Natural killer cell (primary cell): ENCODE measurements around the gene SGCB. TPM values are rescaled to one million over a fixed set of nuclear protein-coding genes. Genes with fewer than 3 reads are reported as not detected.

Experiments used
- ATAC-seq, 3 donors: fragments of 150-1000 bp in 2 of 3; fragments of 200-7000 bp in 1 of 3; cut with Tn5 transposase; 1 replicate in 1 of 3; 2 replicates in 2 of 3; pipeline ENCODE4 v1.10.0; 2021; ENCODE audit warnings: mild to moderate bottlenecking in 2 of 3, moderate library complexity in 2 of 3
- DNase-seq, 2 donors: peaks; one replicate each; pipeline versions ENCODE4 v3.0.0 to v3.0.0-alpha.2; 2013 to 2021; ENCODE audit warnings: mixed read lengths in 1 of 2
- H3K27ac ChIP-seq: one replicate; pipeline ENCODE4 v1.5.1; 2013; ENCODE audit warnings: mild to moderate bottlenecking, low read length
- H3K27me3 ChIP-seq: one replicate; pipeline ENCODE4 v1.6.1; 2013; ENCODE audit warnings: low read length; ENCODE audit not compliant: control insufficient read depth, insufficient read depth
- H3K36me3 ChIP-seq: one replicate; pipeline ENCODE4 v1.6.1; 2013; ENCODE audit warnings: low read length; ENCODE audit not compliant: control insufficient read depth, insufficient read depth
- H3K4me1 ChIP-seq: one replicate; pipeline ENCODE4 v1.6.1; 2013; ENCODE audit warnings: low read length; ENCODE audit not compliant: control insufficient read depth, insufficient read depth
- H3K4me3 ChIP-seq: one replicate; pipeline ENCODE4 v1.5.1; 2013; ENCODE audit warnings: low read length
- H3K9me3 ChIP-seq: one replicate; pipeline ENCODE4 v1.6.1; 2013; ENCODE audit warnings: low read length; ENCODE audit not compliant: control insufficient read depth, insufficient read depth
- H3K27ac Mint-ChIP-seq, 2 donors: one replicate each; pipeline ENCODE4 v1.8.0; 2022; ENCODE audit warnings: mild to moderate bottlenecking in 2 of 2, mixed read lengths in 2 of 2, moderate library complexity in 1 of 2
- H3K27me3 Mint-ChIP-seq, 2 donors: one replicate each; pipeline ENCODE4 v1.8.0; 2022; ENCODE audit warnings: low read depth in 2 of 2, mixed read lengths in 2 of 2
- H3K36me3 Mint-ChIP-seq: one replicate; pipeline ENCODE4 v1.8.0; 2022; ENCODE audit warnings: mixed read lengths
- H3K4me1 Mint-ChIP-seq, 2 donors: one replicate each; pipeline ENCODE4 v1.8.0; 2022; ENCODE audit warnings: mixed read lengths in 2 of 2
- H3K4me3 Mint-ChIP-seq: one replicate; pipeline ENCODE4 v1.8.0; 2022; ENCODE audit warnings: mild to moderate bottlenecking, moderate library complexity, mixed read lengths
- H3K9me3 Mint-ChIP-seq, 2 donors: one replicate each; pipeline ENCODE4 v1.8.0; 2022; ENCODE audit warnings: mixed read lengths in 2 of 2
- WGBS: methylation state at CpG from one replicate; pipeline ENCODE4 v1.1.7; 2013; ENCODE audit warnings: missing lambda C conversion rate; ENCODE audit not compliant: insufficient coverage; 5-methylcytosine and 5-hydroxymethylcytosine counted together
- intact Hi-C: fragments of 100-400 bp; cut with micrococcal nuclease; formaldehyde crosslinking; loops from one replicate; pipeline ENCODE4 v1.14.2; 2022
- total RNA-seq, 4 donors: library from RNA; stranded (reverse); fragments of 120-200 nt in 1 of 4; gene quantifications; one replicate each; pipeline versions ENCODE4 v1.2.3 to v1.2.4, GENCODE V29; 2013 to 2022
- TF ChIP-seq, protein P1 (sequence below): fragments of 200-600 bp; IDR thresholded peaks from one replicate; pipeline ENCODE4 v1.8.0; 2022; ENCODE audit warnings: antibody characterized with exemption

The SGCB gene
- total RNA-seq, 3 donors from 2014 or later (not counting 1 experiment from before 2014, with no cell fraction given) = 0.14 to 1.6 (median 0.68) TPM

DNA sequence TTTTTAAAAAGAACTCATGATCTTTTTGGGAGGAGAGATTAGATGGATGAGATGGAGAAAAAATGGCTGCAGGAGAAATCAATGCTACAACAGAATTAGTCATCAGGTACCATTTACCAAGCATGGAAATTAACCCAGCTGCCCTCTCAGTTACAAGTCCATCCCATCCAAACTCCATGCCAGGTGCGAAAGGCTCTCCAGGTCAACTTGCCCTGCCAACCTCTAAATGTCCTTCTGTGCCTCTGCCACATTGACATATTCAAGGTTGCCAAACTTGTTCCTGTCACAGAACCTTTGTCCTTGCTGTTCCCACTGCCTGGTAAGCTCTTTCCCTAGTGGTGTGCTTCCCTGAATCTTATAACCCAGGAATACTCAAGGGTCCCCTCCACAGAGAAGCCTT, 20.2 kb upstream of the SGCB start:
- ATAC-seq = no peak
- H3K27ac Mint-ChIP-seq = no peak overlapping the region
- TF ChIP-seq, protein P1, sequence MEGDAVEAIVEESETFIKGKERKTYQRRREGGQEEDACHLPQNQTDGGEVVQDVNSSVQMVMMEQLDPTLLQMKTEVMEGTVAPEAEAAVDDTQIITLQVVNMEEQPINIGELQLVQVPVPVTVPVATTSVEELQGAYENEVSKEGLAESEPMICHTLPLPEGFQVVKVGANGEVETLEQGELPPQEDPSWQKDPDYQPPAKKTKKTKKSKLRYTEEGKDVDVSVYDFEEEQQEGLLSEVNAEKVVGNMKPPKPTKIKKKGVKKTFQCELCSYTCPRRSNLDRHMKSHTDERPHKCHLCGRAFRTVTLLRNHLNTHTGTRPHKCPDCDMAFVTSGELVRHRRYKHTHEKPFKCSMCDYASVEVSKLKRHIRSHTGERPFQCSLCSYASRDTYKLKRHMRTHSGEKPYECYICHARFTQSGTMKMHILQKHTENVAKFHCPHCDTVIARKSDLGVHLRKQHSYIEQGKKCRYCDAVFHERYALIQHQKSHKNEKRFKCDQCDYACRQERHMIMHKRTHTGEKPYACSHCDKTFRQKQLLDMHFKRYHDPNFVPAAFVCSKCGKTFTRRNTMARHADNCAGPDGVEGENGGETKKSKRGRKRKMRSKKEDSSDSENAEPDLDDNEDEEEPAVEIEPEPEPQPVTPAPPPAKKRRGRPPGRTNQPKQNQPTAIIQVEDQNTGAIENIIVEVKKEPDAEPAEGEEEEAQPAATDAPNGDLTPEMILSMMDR = no peak
- Histone ChIP-seq H3K9me3 (no peaks in the 10 kb centered on the region), H3K36me3 (no peaks in the 10 kb centered on the region), H3K4me1 (no peaks in the 10 kb centered on the region), H3K27ac (no peak overlapping the region), H3K4me3 (no peak overlapping the region), H3K27me3 (no peaks in the 10 kb centered on the region)
- H3K36me3 Mint-ChIP-seq = no peaks in the 10 kb centered on the region
- H3K9me3 Mint-ChIP-seq = peaks cover 0 to 5% of the 10 kb centered on the region in 2 donors
- H3K4me3 Mint-ChIP-seq = no peak overlapping the region
- intact Hi-C loops = no loop called here
- H3K4me1 Mint-ChIP-seq = no peaks in the 10 kb centered on the region
- H3K27me3 Mint-ChIP-seq = peaks cover 10 to 15% of the 10 kb centered on the region in 2 donors
- no peak for DNase-seq
- WGBS = 97% methylated on average over 1 of the region's 1 CpG

DNA sequence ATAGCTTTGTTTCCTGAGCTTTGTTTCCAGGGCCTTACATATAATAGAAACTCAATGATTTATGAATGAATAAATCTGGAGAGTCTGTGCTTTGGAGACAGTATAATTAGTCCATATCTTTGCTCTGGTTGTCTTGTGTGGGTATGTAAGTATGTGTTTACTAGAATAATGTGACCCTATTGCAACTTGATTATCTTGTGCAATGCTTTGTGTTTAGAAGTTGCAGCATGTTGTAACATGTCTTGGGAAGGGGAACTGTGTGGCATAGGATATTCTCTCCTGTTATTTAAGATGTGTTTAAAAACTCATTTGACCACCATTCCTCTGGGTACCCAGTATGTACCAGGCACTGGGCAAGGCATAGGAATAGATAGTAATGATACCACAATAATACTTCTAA, 19.1 kb upstream of the SGCB start:
- Histone ChIP-seq H3K9me3 (peaks cover 3% of the 10 kb centered on the region), H3K4me3 (no peak overlapping the region), H3K27me3 (peaks cover under 1% of the 10 kb centered on the region), H3K4me1 (no peaks in the 10 kb centered on the region), H3K27ac (no peak overlapping the region), H3K36me3 (no peaks in the 10 kb centered on the region)
- ATAC-seq = no peak
- Mint-ChIP-seq H3K4me3 (no peak overlapping the region), H3K36me3 (no peaks in the 10 kb centered on the region), H3K4me1 (no peaks in the 10 kb centered on the region), H3K27ac (no peak overlapping the region), H3K27me3 (peaks cover 21 to 24% of the 10 kb centered on the region in 2 donors), H3K9me3 (peaks cover 0 to 6% of the 10 kb centered on the region in 2 donors)
- intact Hi-C loops = no loop called here
- no peak for DNase-seq
- TF ChIP-seq, protein P1 = no peak

GRCh38 chr4:52054254-52054653, 16.2 kb upstream of the SGCB start:
- Histone ChIP-seq H3K36me3 (no peaks in the 10 kb centered on the region), H3K4me3 (no peak overlapping the region), H3K9me3 (peaks cover 4% of the 10 kb centered on the region), H3K27me3 (peaks cover 17% of the 10 kb centered on the region), H3K27ac (no peak overlapping the region), H3K4me1 (peaks cover 7% of the 10 kb centered on the region)
- H3K4me3 Mint-ChIP-seq = no peak overlapping the region
- 91% methylated on average over 3 of the region's 3 CpGs for WGBS
- H3K9me3 Mint-ChIP-seq = peaks cover 0 to 6% of the 10 kb centered on the region in 2 donors
- H3K27ac Mint-ChIP-seq = no peak overlapping the region
- DNase-seq (no peak), ATAC-seq (no peak)
- H3K27me3 Mint-ChIP-seq = peaks cover 29 to 37% of the 10 kb centered on the region in 2 donors
- H3K4me1 Mint-ChIP-seq = no peaks in the 10 kb centered on the region
- TF ChIP-seq, protein P1 = no peak
- intact Hi-C loops = no loop called here
- H3K36me3 Mint-ChIP-seq = no peaks in the 10 kb centered on the region

- Histone ChIP-seq H3K4me3 (no peak overlapping the region), H3K4me1 (peaks cover 7% of the 10 kb centered on the region), H3K9me3 (peaks cover 4% of the 10 kb centered on the region), H3K27me3 (peaks cover 17% of the 10 kb centered on the region), H3K27ac (no peak overlapping the region), H3K36me3 (no peaks in the 10 kb centered on the region)
- intact Hi-C loops = no loop called here
- H3K4me3 Mint-ChIP-seq = no peak overlapping the region
- no peaks in the 10 kb centered on the region for H3K4me1 Mint-ChIP-seq
- H3K27me3 Mint-ChIP-seq = peaks cover 34 to 45% of the 10 kb centered on the region in 2 donors
- no peak for ATAC-seq
- DNase-seq = no peak
- TF ChIP-seq, protein P1 = no peak
- peaks cover 5% of the 10 kb centered on the region for H3K36me3 Mint-ChIP-seq
- 24% methylated on average over 3 of the region's 7 CpGs for WGBS
- peaks cover 0 to 4% of the 10 kb centered on the region in 2 donors for H3K9me3 Mint-ChIP-seq
- H3K27ac Mint-ChIP-seq = no peak overlapping the region
Observed at GRCh38 chr4:52052475-52052780, 14.3 kb upstream of the SGCB start.
